ENCODE data around the gene CRELD1. TPM values are rescaled to one million over a fixed set of nuclear protein-coding genes. Genes with fewer than 3 reads are reported as not detected.
A peak's percentile ranks its signal among the peaks of the same experiment; 100 is the strongest.

Gene CRELD1
- polyA plus RNA-seq, 1 of the 3 experiments (the other 2 are of a cell fraction), result 77.6 TPM

DNA sequence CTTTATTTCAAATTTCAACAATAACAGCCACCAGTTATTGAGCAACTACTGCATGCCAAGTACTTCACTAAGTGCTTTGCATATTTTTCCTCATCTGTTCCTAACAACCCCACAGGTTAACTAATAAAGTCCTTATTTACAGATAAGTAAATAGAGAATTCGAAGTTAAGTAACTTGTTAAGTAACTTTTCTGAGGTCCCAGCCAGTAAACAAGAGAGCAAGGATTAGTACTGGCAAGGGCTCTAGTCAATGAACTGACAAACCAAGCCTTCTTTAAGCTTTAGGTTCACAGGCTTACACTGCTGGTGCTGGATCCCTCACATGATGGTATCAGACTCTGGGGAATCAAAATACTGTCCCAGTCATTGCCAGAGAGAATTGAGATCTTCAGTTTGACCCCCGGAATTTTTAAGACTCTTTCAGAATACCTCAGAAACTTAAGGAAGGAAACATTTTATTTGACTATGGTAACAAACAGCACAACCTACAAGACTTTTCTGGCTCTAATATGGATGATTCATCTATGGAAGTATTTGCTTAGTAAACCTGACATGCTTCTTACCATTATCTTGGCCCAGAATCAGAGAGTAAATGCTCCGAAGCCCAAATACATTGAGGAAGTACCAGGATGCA, 36.5 kb downstream of the CRELD1 start:
- no peak for DNase-seq
- no peak for TF ChIP-seq CHD2 (IDR thresholded peaks at IDR 0.05; ENCODE audit: low read length, partially characterized antibody)
- peak; percentile 30; the same call in 1 of the 2 replicates for TF ChIP-seq TCF12 (IDR thresholded peaks at IDR 0.05)
- TF ChIP-seq NFIC (IDR thresholded peaks at IDR 0.05; ENCODE audit: borderline replicate concordance), result peak; percentile 75
- peak; percentile 31; the same call in 1 of the 2 replicates for TF ChIP-seq TEAD4 (IDR thresholded peaks at IDR 0.05; ENCODE audit: borderline replicate concordance, insufficient read depth)
- TF ChIP-seq EP300 (IDR thresholded peaks at IDR 0.05; ENCODE audit: borderline replicate concordance in 1 of 2, low read depth in 1 of 2, low read length in 1 of 2), result 0 out of 4 replicates have a peak, but pooled peaks of 1 of the 2 experiments have one; percentile 13
- TF ChIP-seq JUND (IDR thresholded peaks at IDR 0.05), result peak; percentile 70; the same call in 1 of the 2 replicates
- TF ChIP-seq FOSL2 (IDR thresholded peaks at IDR 0.05; ENCODE audit: borderline replicate concordance, low read depth), result peak; percentile 81
- TF ChIP-seq TAF1 (IDR thresholded peaks at IDR 0.05; ENCODE audit: borderline replicate concordance, low read depth, low read length), result no peak
- POLR2A ChIA-PET, result no interaction called here

DNA sequence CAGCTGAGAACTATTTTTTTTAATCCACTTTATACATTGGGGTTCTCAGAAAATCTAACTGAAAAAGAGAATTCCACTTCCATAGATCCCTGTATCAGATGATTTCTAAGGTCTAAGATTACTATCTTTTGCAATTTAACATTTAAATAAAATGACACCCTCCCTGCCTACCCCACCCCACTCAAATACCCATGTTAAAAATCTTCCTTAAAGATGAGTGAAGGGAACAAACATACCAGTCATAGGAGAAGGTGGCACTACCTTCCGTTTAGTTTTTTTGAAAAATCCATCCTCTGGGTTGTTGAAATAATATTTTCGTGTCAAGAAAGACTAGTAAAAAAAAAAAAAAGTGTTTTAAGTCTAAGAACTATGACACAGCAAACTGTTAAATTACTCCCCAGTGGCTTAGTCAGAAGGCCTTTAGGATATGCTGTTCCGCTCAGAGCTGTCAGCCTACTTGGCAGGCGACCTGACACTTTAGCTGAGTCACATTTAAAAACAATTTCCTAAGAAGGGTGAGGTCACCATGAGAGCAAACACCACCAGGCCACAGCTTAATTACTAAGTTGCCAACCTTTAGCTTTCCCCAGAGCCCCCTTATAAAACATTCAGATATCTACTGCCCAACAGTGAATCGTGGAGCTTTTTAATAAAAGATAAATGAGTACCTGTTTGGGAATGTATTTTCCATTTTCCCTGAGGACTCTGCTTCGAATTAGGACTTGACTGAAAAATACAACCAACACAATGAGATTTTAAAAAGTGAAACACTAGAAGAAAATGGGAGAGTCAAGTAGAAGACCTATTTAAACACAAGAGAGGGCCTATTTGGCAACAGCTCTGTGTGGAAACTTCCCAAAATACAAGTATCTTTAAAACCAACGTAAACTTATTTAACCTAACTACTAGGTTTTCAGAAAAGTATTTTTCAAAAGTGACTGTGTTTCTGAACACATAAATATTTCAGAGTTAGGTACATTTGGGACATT, 43.4 kb downstream of the CRELD1 start:
- Histone ChIP-seq H3K4me2 (peak overlapping the region; percentile 54), H3F3A (replicated peaks; ENCODE audit: insufficient read depth) (peaks cover 25% of the 10 kb centered on the region), H3K9me2 (no peaks in the 10 kb centered on the region), H4K20me1 (ENCODE audit: insufficient read depth) (no peaks in the 10 kb centered on the region), H3K79me2 (ENCODE audit: insufficient read depth) (peaks cover 36% of the 10 kb centered on the region; the same call in 1 of the 2 replicates), H3K9me3 (no peaks in the 10 kb centered on the region), H3K4me1 (ENCODE audit: control insufficient read depth in 1 of 2, insufficient read depth in 2 of 2, low read depth in 1 of 2, low read length in 1 of 2) (peaks cover 0 to 16% of the 10 kb centered on the region in 2 experiments; a peak in 1 of 4 replicates), H3K36me3 (replicated peaks in 1 of 2; ENCODE audit: control insufficient read depth in 1 of 2, insufficient read depth in 2 of 2, low read length in 1 of 2) (peaks cover 25 to 52% of the 10 kb centered on the region in 2 experiments), H3K27ac (ENCODE audit: low read depth in 2 of 2, low read length in 1 of 2) (peak overlapping the region in 1 of 2 experiments; percentile 81; a peak in 3 of 4 replicates), H3K4me3 (ENCODE audit: low read depth in 2 of 2, low read length in 1 of 2) (no peak overlapping the region), H3K9ac (peak overlapping the region; percentile 42), H3K27me3 (ENCODE audit: insufficient read depth) (no peaks in the 10 kb centered on the region), H2AFZ (ENCODE audit: low read depth) (no peak overlapping the region)
- CTCF ChIA-PET, result interaction anchor here (1.6 kb wide), 1 partner anchor 30 kb away, joined by 5 read pairs; no protein-coding TSS in a partner anchor
- POLR2A ChIA-PET, result interaction anchor here (0.6 to 1.2 kb wide), 2 partner anchors 13 to 580 kb away, joined by 3 to 4 read pairs; no protein-coding TSS in a partner anchor
- 33% methylated on average over 7 of the region's 7 CpGs for WGBS (ENCODE audit: low lambda C conversion rate)
- no peak for DNase-seq
- TF ChIP-seq RXRA (IDR thresholded peaks at IDR 0.05; ENCODE audit: borderline replicate concordance, low read depth) (peak; percentile 67; the same call in 1 of the 2 replicates), SIN3A (IDR thresholded peaks at IDR 0.05; ENCODE audit: borderline replicate concordance, low read depth, low read length) (peak; percentile 97), TEAD4 (IDR thresholded peaks at IDR 0.05; ENCODE audit: borderline replicate concordance, insufficient read depth) (no peak), NRF1 (IDR thresholded peaks at IDR 0.05; ENCODE audit: low read depth, low read length) (no peak), NFIC (IDR thresholded peaks at IDR 0.05; ENCODE audit: borderline replicate concordance) (peak; percentile 80), TCF12 (IDR thresholded peaks at IDR 0.05) (peak; percentile 47; the same call in 1 of the 2 replicates), FOSL2 (IDR thresholded peaks at IDR 0.05; ENCODE audit: borderline replicate concordance, low read depth) (peak; percentile 74), EP300 (IDR thresholded peaks at IDR 0.05; ENCODE audit: borderline replicate concordance in 1 of 2, low read depth in 1 of 2, low read length in 1 of 2) (peak in 1 of 2 experiments; percentile 35; a peak in 1 of 4 replicates), GABPA (IDR thresholded peaks at IDR 0.05; ENCODE audit: low read depth) (no peak), PBX3 (IDR thresholded peaks at IDR 0.05) (peak; percentile 85), JUND (IDR thresholded peaks at IDR 0.05) (peak; percentile 73), FOXM1 (IDR thresholded peaks at IDR 0.05; ENCODE audit: low read depth) (no peak)
- TF ChIP-seq, protein P1, sequence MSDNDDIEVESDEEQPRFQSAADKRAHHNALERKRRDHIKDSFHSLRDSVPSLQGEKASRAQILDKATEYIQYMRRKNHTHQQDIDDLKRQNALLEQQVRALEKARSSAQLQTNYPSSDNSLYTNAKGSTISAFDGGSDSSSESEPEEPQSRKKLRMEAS (IDR thresholded peaks at IDR 0.05; ENCODE audit: low read depth), result 0 out of 2 replicates have a peak, but pooled peaks have one; percentile 30

More for the DNA sequence above, 36.5 kb downstream of the CRELD1 start:
- no peaks in the 10 kb centered on the region for H4K20me1 ChIP-seq (ENCODE audit: insufficient read depth)
- H3K9ac ChIP-seq, result no peak overlapping the region
- H3K4me2 ChIP-seq, result no peak overlapping the region
- no peaks in the 10 kb centered on the region for H3K9me2 ChIP-seq
- peak overlapping the region in 1 of 2 experiments; percentile 56; a peak in 2 of 4 replicates for H3K27ac ChIP-seq (ENCODE audit: low read depth in 2 of 2, low read length in 1 of 2)
- peaks cover 23% of the 10 kb centered on the region for H3F3A ChIP-seq (replicated peaks; ENCODE audit: insufficient read depth)
- H2AFZ ChIP-seq (ENCODE audit: low read depth), result no peak overlapping the region
- CTCF ChIA-PET, result no interaction called here
- WGBS (ENCODE audit: low lambda C conversion rate), result 41% methylated on average over 3 of the region's 3 CpGs
- H3K27me3 ChIP-seq (ENCODE audit: insufficient read depth), result no peaks in the 10 kb centered on the region
- H3K36me3 ChIP-seq (replicated peaks in 1 of 2; ENCODE audit: control insufficient read depth in 1 of 2, insufficient read depth in 2 of 2, low read length in 1 of 2), result peaks cover 50 to 74% of the 10 kb centered on the region in 2 experiments
- H3K4me3 ChIP-seq (ENCODE audit: low read depth in 2 of 2, low read length in 1 of 2), result no peak overlapping the region
- no peaks in the 10 kb centered on the region for H3K9me3 ChIP-seq
- no peaks in the 10 kb centered on the region; a peak in 1 of 4 replicates for H3K4me1 ChIP-seq (ENCODE audit: control insufficient read depth in 1 of 2, insufficient read depth in 2 of 2, low read depth in 1 of 2, low read length in 1 of 2)
- peaks cover 5% of the 10 kb centered on the region; the same call in 1 of the 2 replicates for H3K79me2 ChIP-seq (ENCODE audit: insufficient read depth)
